DND-41 (cell line): ENCODE measurements around the gene RCOR1.

ENCODE experiments used
- ATAC-seq: fragments of 200-7000 bp; cut with Tn5 transposase; 3 replicates; pipeline ENCODE4 v1.9.1; 2021; ENCODE audit warnings: low read depth; ENCODE audit not compliant: insufficient read depth
- DNase-seq: peaks from one replicate; pipeline ENCODE4 v3.0.0-alpha.2; 2020
- H2AFZ ChIP-seq: 2 replicates; pipeline ENCODE4 v1.6.0; 2012; ENCODE audit warnings: low read depth, low read length
- H3K27ac ChIP-seq: 2 replicates; pipeline ENCODE4 v1.5.1; 2012; ENCODE audit warnings: low read length, inconsistent platforms
- H3K27me3 ChIP-seq: fragments of 200-600 bp; sonication (generic); 2 replicates; pipeline ENCODE4 v1.6.0; 2012; ENCODE audit warnings: low read length, mild to moderate bottlenecking, inconsistent platforms; ENCODE audit not compliant: insufficient read depth, poor library complexity
- H3K36me3 ChIP-seq: 2 replicates; pipeline ENCODE4 v1.5.1; 2012; ENCODE audit warnings: low read length, inconsistent platforms; ENCODE audit not compliant: insufficient read depth
- H3K4me1 ChIP-seq: 2 replicates; pipeline ENCODE4 v1.5.1; 2012; ENCODE audit warnings: mild to moderate bottlenecking, low read length; ENCODE audit not compliant: insufficient read depth
- H3K4me2 ChIP-seq: 2 replicates; pipeline ENCODE4 v1.6.0; 2012; ENCODE audit warnings: mild to moderate bottlenecking, moderate library complexity, low read length, inconsistent platforms; ENCODE audit not compliant: insufficient read depth
- H3K4me3 ChIP-seq, 2 experiments: fragments of 200-600 bp in 1 of 2; shearing (Covaris generic) in 1 of 2; 2 replicates each; pipeline ENCODE4 v1.5.1; 2012 to 2016; ENCODE audit warnings: inconsistent platforms in 2 of 2, low read length in 2 of 2, mild to moderate bottlenecking in 2 of 2, low read depth in 1 of 2, moderate library complexity in 1 of 2
- H3K79me2 ChIP-seq: 2 replicates; pipeline ENCODE4 v1.6.0; 2012; ENCODE audit warnings: low read length, inconsistent platforms; ENCODE audit not compliant: insufficient read depth
- H3K9ac ChIP-seq: 2 replicates; pipeline ENCODE4 v1.6.0; 2012; ENCODE audit warnings: low read depth, mild to moderate bottlenecking, inconsistent platforms, low read length, moderate library complexity
- H3K9me3 ChIP-seq: 2 replicates; pipeline ENCODE4 v1.5.1; 2012; ENCODE audit warnings: low read length, moderate library complexity, mild to moderate bottlenecking, inconsistent platforms; ENCODE audit not compliant: insufficient read depth, severe bottlenecking
- H4K20me1 ChIP-seq: 2 replicates; pipeline ENCODE4 v1.6.0; 2012; ENCODE audit warnings: low read length; ENCODE audit not compliant: insufficient read depth
- CTCF ChIP-seq: IDR thresholded peaks from 2 replicates; pipeline ENCODE4 v1.5.1; 2012; ENCODE audit warnings: borderline replicate concordance, low read length, moderate library complexity, mild to moderate bottlenecking; ENCODE audit not compliant: poor library complexity, severe bottlenecking; ENCODE audit errors: extremely low read depth
- EZH2 ChIP-seq: IDR thresholded peaks from 3 replicates; pipeline ENCODE4 v1.6.1; 2012; ENCODE audit warnings: borderline replicate concordance, low read depth, mild to moderate bottlenecking, moderate library complexity, low read length, inconsistent platforms; ENCODE audit not compliant: severe bottlenecking

The RCOR1 gene

GRCh38 chr14:102778338-102779083, 186.1 kb downstream of the RCOR1 start:
- Histone ChIP-seq H3K27ac (peak overlapping the region; percentile 30; the same call in 1 of the 2 replicates), H3K27me3 (no peaks in the 10 kb centered on the region), H3K4me3 (peak overlapping the region; percentile 59 to 62; a peak in 3 of 4 replicates), H4K20me1 (peaks cover 36% of the 10 kb centered on the region), H3K36me3 (peaks cover 6% of the 10 kb centered on the region; the same call in 1 of the 2 replicates), H3K9ac (peak overlapping the region; percentile 87), H3K4me2 (peak overlapping the region; percentile 88), H2AFZ (peak overlapping the region; percentile 65), H3K4me1 (peaks cover 36% of the 10 kb centered on the region), H3K9me3 (no peaks in the 10 kb centered on the region), H3K79me2 (peaks cover 59% of the 10 kb centered on the region)
- no peak for TF ChIP-seq EZH2
- no peak for TF ChIP-seq CTCF
- ATAC-seq (peak; percentile 12; the same call in 2 of the 3 replicates), DNase-seq (no peak)

GRCh38 chr14:102779084-102779462, 186.6 kb downstream of the RCOR1 start:
- Histone ChIP-seq H3K27me3 (no peaks in the 10 kb centered on the region), H3K36me3 (peaks cover 6% of the 10 kb centered on the region; the same call in 1 of the 2 replicates), H3K4me1 (peaks cover 36% of the 10 kb centered on the region), H3K9me3 (no peaks in the 10 kb centered on the region), H4K20me1 (peaks cover 41% of the 10 kb centered on the region), H3K79me2 (peaks cover 64% of the 10 kb centered on the region), H2AFZ (no peak overlapping the region), H3K27ac (no peak overlapping the region), H3K9ac (peak overlapping the region; percentile 87; the same call in 1 of the 2 replicates), H3K4me3 (peak overlapping the region; percentile 59 to 62; a peak in 3 of 4 replicates), H3K4me2 (peak overlapping the region; percentile 88)
- no peak for ATAC-seq
- DNase-seq, result no peak
- TF ChIP-seq EZH2 (no peak), CTCF (no peak)

- H4K20me1 ChIP-seq, result peaks cover 46% of the 10 kb centered on the region
- no peak overlapping the region for H3K9ac ChIP-seq
- peaks cover 6% of the 10 kb centered on the region; the same call in 1 of the 2 replicates for H3K36me3 ChIP-seq
Observed at GRCh38 chr14:102779574-102780315, 187.3 kb downstream of the RCOR1 start.

More at GRCh38 chr14:102779574-102780315, 187.3 kb downstream of the RCOR1 start:
- Histone ChIP-seq H3K79me2 (peaks cover 69% of the 10 kb centered on the region), H3K27ac (no peak overlapping the region), H3K9me3 (no peaks in the 10 kb centered on the region), H3K4me2 (peak overlapping the region; percentile 88), H2AFZ (no peak overlapping the region), H3K4me3 (peak overlapping the region in 1 of 2 experiments; percentile 62; a peak in 1 of 4 replicates), H3K27me3 (no peaks in the 10 kb centered on the region), H3K4me1 (peaks cover 36% of the 10 kb centered on the region)
- TF ChIP-seq CTCF, result no peak
- TF ChIP-seq EZH2, result no peak
- DNase-seq (no peak), ATAC-seq (no peak)
